ENCODE measurements around the gene ZNF101.

The ZNF101 gene

GRCh38 chr19:19632661-19633060 lies 36.0 kb upstream of the ZNF101 start:
- no peak for DNase-seq (ENCODE audit: low read depth in 1 of 2, low spot score in 1 of 2)
- TF ChIP-seq JUND (IDR thresholded peaks at IDR 0.05; ENCODE audit: low read depth): no peak
- in situ Hi-C loops (cut with HindIII; ENCODE audit: low pct_unique_long_range_greater_than_20kb, low sequenced_read_pairs): no loop called here

- no peak for TF ChIP-seq JUND (IDR thresholded peaks at IDR 0.05; ENCODE audit: low read depth)
- DNase-seq (ENCODE audit: low read depth in 1 of 2, low spot score in 1 of 2): no peak
- in situ Hi-C loops (cut with HindIII; ENCODE audit: low pct_unique_long_range_greater_than_20kb, low sequenced_read_pairs): no loop called here
Measured at GRCh38 chr19:19633711-19634515, 34.7 kb upstream of the ZNF101 start.

- in situ Hi-C loops (cut with HindIII; ENCODE audit: low pct_unique_long_range_greater_than_20kb, low sequenced_read_pairs): no loop called here
- no peak for TF ChIP-seq JUND (IDR thresholded peaks at IDR 0.05; ENCODE audit: low read depth)
Measured at GRCh38 chr19:19634516-19635312, 33.9 kb upstream of the ZNF101 start.

GRCh38 chr19:19635313-19635702 lies 33.3 kb upstream of the ZNF101 start:
- in situ Hi-C loops (cut with HindIII; ENCODE audit: low pct_unique_long_range_greater_than_20kb, low sequenced_read_pairs): no loop called here
- no peak for DNase-seq (ENCODE audit: low read depth in 1 of 2, low spot score in 1 of 2)
- no peak for TF ChIP-seq JUND (IDR thresholded peaks at IDR 0.05; ENCODE audit: low read depth)

More at GRCh38 chr19:19634516-19635312, 33.9 kb upstream of the ZNF101 start:
- no peak for DNase-seq (ENCODE audit: low read depth in 1 of 2, low spot score in 1 of 2)

- TF ChIP-seq JUND (IDR thresholded peaks at IDR 0.05; ENCODE audit: low read depth): no peak
- in situ Hi-C loops (cut with HindIII; ENCODE audit: low pct_unique_long_range_greater_than_20kb, low sequenced_read_pairs): no loop called here
- DNase-seq (ENCODE audit: low read depth in 1 of 2, low spot score in 1 of 2): no peak
Measured at GRCh38 chr19:19636573-19637185, 32.0 kb upstream of the ZNF101 start.

GRCh38 chr19:19637186-19637522 lies 31.5 kb upstream of the ZNF101 start:
- no peak for TF ChIP-seq JUND (IDR thresholded peaks at IDR 0.05; ENCODE audit: low read depth)
- in situ Hi-C loops (cut with HindIII; ENCODE audit: low pct_unique_long_range_greater_than_20kb, low sequenced_read_pairs): no loop called here
- DNase-seq (ENCODE audit: low read depth in 1 of 2, low spot score in 1 of 2): no peak

GRCh38 chr19:19637523-19638251 lies 31.0 kb upstream of the ZNF101 start:
- in situ Hi-C loops (cut with HindIII; ENCODE audit: low pct_unique_long_range_greater_than_20kb, low sequenced_read_pairs): no loop called here
- no peak for TF ChIP-seq JUND (IDR thresholded peaks at IDR 0.05; ENCODE audit: low read depth)

GRCh38 chr19:19642506-19643157 lies 26.0 kb upstream of the ZNF101 start:
- DNase-seq (ENCODE audit: low read depth in 1 of 2, low spot score in 1 of 2): peak in 1 of 2 experiments; percentile 21
- in situ Hi-C loops (cut with HindIII; ENCODE audit: low pct_unique_long_range_greater_than_20kb, low sequenced_read_pairs): no loop called here
- TF ChIP-seq JUND (IDR thresholded peaks at IDR 0.05; ENCODE audit: low read depth): no peak

More at GRCh38 chr19:19637523-19638251, 31.0 kb upstream of the ZNF101 start:
- DNase-seq (ENCODE audit: low read depth in 1 of 2, low spot score in 1 of 2): no peak

- DNase-seq (ENCODE audit: low read depth in 1 of 2, low spot score in 1 of 2): peak; percentile 62 to 76
- no peak for TF ChIP-seq JUND (IDR thresholded peaks at IDR 0.05; ENCODE audit: low read depth)
- in situ Hi-C loops (cut with HindIII; ENCODE audit: low pct_unique_long_range_greater_than_20kb, low sequenced_read_pairs): no loop called here
Measured at GRCh38 chr19:19643158-19644053, 25.2 kb upstream of the ZNF101 start, which contains the start of gene GMIP. GMIP (minus strand) TSS chr19:19643657; CDS start chr19:19643529, 128 bp downstream.

- in situ Hi-C loops (cut with HindIII; ENCODE audit: low pct_unique_long_range_greater_than_20kb, low sequenced_read_pairs): no loop called here
- no peak for TF ChIP-seq JUND (IDR thresholded peaks at IDR 0.05; ENCODE audit: low read depth)
- no peak for DNase-seq (ENCODE audit: low read depth in 1 of 2, low spot score in 1 of 2)
Measured at GRCh38 chr19:19644054-19644388, 24.6 kb upstream of the ZNF101 start.

- no peak for DNase-seq (ENCODE audit: low read depth in 1 of 2, low spot score in 1 of 2)
- in situ Hi-C loops (cut with HindIII; ENCODE audit: low pct_unique_long_range_greater_than_20kb, low sequenced_read_pairs): no loop called here
- TF ChIP-seq JUND (IDR thresholded peaks at IDR 0.05; ENCODE audit: low read depth): no peak
Measured at GRCh38 chr19:19645233-19645870, 23.3 kb upstream of the ZNF101 start.
